ENCODE data around the gene MAX. TPM values are rescaled to one million over a fixed set of nuclear protein-coding genes. Genes with fewer than 3 reads are reported as not detected.

MAX gene, protein sequence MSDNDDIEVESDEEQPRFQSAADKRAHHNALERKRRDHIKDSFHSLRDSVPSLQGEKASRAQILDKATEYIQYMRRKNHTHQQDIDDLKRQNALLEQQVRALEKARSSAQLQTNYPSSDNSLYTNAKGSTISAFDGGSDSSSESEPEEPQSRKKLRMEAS
- 10 to 100 TPM; 87.2 to 96.5 TPM for total RNA-seq
- 10 to 100 TPM; 59.9 to 66.9 (median 61.5) TPM for polyA plus RNA-seq (ENCODE audit: insufficient read length in 6 of 6)
- long read RNA-seq, donor 1, transcript MAX-205 (5 exons, 1,546 nt): minor isoform, 21 of 60 reads
- long read RNA-seq, donor 1, transcript MAX-204 (4 exons, 1,973 nt): major isoform, 32 of 60 reads
- long read RNA-seq, donor 1, partial matches to known transcripts: 0 of 60 reads
- long read RNA-seq, donor 1, other reads (novel, unspliced or antisense): 0 of 60 reads
- long read RNA-seq, donor 2, transcript MAX-213 (3 exons, 585 nt): minor isoform, 5 of 44 reads
- long read RNA-seq, donor 2, transcript MAX-204 (4 exons, 1,973 nt): major isoform, 13 of 44 reads
- long read RNA-seq, donor 2, transcript MAX-205 (5 exons, 1,546 nt): major isoform, 13 of 44 reads
- long read RNA-seq, donor 2, partial matches to known transcripts: 5 of 44 reads
- long read RNA-seq, donor 2, other reads (novel, unspliced or antisense): 0 of 44 reads
- long read RNA-seq, donor 3, transcript MAX-204 (4 exons, 1,973 nt): major isoform, 9 of 21 reads
- long read RNA-seq, donor 3, transcript MAX-205 (5 exons, 1,546 nt): minor isoform, 7 of 21 reads
- long read RNA-seq, donor 3, partial matches to known transcripts: 0 of 21 reads
- long read RNA-seq, donor 3, other reads (novel, unspliced or antisense): 0 of 21 reads
- long read RNA-seq, donor 4, partial matches to known transcripts: 0 of 6 reads
- long read RNA-seq, donor 4, other reads (novel, unspliced or antisense): 5 of 6 reads
- long read RNA-seq, donor 5, transcript MAX-205 (5 exons, 1,546 nt): minor isoform, 9 of 26 reads
- long read RNA-seq, donor 5, transcript MAX-204 (4 exons, 1,973 nt): major isoform, 11 of 26 reads
- long read RNA-seq, donor 5, partial matches to known transcripts: 0 of 26 reads
- long read RNA-seq, donor 5, other reads (novel, unspliced or antisense): 0 of 26 reads
- long read RNA-seq, donor 6, transcript MAX-205 (5 exons, 1,546 nt): minor isoform, 6 of 25 reads
- long read RNA-seq, donor 6, transcript MAX-204 (4 exons, 1,973 nt): major isoform, 13 of 25 reads
- long read RNA-seq, donor 6, partial matches to known transcripts: 0 of 25 reads
- long read RNA-seq, donor 6, other reads (novel, unspliced or antisense): 0 of 25 reads
- long read RNA-seq, donor 7, transcript MAX-204 (4 exons, 1,973 nt): major isoform, 6 of 14 reads
- long read RNA-seq, donor 7, partial matches to known transcripts: 0 of 14 reads
- long read RNA-seq, donor 7, other reads (novel, unspliced or antisense): 0 of 14 reads
- long read RNA-seq, donor 8, transcript MAX-204 (4 exons, 1,973 nt): major isoform, 18 of 34 reads
- long read RNA-seq, donor 8, transcript MAX-205 (5 exons, 1,546 nt): minor isoform, 11 of 34 reads
- long read RNA-seq, donor 8, transcript MAX-202 (4 exons, 3,155 nt): minor isoform, 5 of 34 reads
- long read RNA-seq, donor 8, partial matches to known transcripts: 0 of 34 reads
- long read RNA-seq, donor 8, other reads (novel, unspliced or antisense): 0 of 34 reads
- long read RNA-seq, donor 9: 0 reads
- long read RNA-seq, donor 10, partial matches to known transcripts: 0 of 3 reads
- long read RNA-seq, donor 10, other reads (novel, unspliced or antisense): 2 of 3 reads
- long read RNA-seq, donor 11, transcript MAX-204 (4 exons, 1,973 nt): major isoform, 18 of 40 reads
- long read RNA-seq, donor 11, transcript MAX-205 (5 exons, 1,546 nt): minor isoform, 14 of 40 reads
- long read RNA-seq, donor 11, partial matches to known transcripts: 0 of 40 reads
- long read RNA-seq, donor 11, other reads (novel, unspliced or antisense): 0 of 40 reads
- long read RNA-seq, donor 12, transcript MAX-204 (4 exons, 1,973 nt): minor isoform, 8 of 26 reads
- long read RNA-seq, donor 12, transcript MAX-205 (5 exons, 1,546 nt): major isoform, 15 of 26 reads
- long read RNA-seq, donor 12, partial matches to known transcripts: 0 of 26 reads
- long read RNA-seq, donor 12, other reads (novel, unspliced or antisense): 0 of 26 reads

DNA sequence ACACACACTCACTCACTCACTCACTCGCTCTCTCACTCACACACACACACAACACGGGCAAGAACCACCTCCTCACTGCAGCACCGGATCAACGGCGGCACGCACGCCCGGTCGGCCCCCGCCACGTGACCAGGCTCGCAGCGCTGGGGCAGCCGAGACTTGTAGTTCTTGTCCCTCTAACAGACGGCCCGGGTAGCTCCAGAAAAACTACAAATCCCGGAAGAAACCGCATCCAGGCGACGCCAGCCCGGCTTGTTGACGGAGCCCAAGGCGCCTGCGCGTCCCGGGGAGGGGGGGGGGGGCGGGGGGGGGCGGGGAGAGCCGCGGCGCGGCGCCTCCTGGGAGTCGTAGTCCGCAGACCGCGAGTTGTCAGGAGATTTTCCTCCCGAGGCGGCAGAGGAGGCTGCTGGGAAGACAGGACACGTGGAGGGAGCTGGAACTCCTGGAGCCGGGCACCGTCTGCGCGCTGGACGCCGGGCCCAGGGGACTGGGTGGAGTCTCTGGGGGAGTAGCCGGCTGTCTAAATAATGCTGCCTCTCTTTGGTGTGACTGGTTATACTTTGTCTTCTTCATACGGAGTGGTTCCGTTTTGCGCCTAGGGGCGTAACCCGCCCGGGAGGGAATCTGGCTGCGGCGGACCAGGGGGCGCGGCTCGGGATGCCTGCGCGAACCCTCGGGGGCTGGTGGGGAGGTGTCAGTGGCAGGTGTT is at the start of gene MAX:
Gene MAX (minus strand): TSS at position 77 of the 709 bp plus-strand sequence. CDS start 178 bp downstream, outside the sequence.
- H3K4me1 ChIP-seq: peaks cover 19 to 42% of the 10 kb centered on the region in 2 donors
- no peaks in the 10 kb centered on the region for H3K9me3 ChIP-seq
- intact Hi-C loops (cut with DNase I): no loop called here
- H3K36me3 ChIP-seq: peaks cover 0 to 11% of the 10 kb centered on the region in 2 donors
- H3K4me3 ChIP-seq: peak within 1 kb of the TSS; percentile 83 to 97
- ATAC-seq (peak; percentile 95), DNase-seq (peak; percentile 93 to 100 (median 98))
- H3K27ac ChIP-seq: peak within 1 kb of the TSS; percentile 91 to 98
- TF ChIP-seq, protein P1, sequence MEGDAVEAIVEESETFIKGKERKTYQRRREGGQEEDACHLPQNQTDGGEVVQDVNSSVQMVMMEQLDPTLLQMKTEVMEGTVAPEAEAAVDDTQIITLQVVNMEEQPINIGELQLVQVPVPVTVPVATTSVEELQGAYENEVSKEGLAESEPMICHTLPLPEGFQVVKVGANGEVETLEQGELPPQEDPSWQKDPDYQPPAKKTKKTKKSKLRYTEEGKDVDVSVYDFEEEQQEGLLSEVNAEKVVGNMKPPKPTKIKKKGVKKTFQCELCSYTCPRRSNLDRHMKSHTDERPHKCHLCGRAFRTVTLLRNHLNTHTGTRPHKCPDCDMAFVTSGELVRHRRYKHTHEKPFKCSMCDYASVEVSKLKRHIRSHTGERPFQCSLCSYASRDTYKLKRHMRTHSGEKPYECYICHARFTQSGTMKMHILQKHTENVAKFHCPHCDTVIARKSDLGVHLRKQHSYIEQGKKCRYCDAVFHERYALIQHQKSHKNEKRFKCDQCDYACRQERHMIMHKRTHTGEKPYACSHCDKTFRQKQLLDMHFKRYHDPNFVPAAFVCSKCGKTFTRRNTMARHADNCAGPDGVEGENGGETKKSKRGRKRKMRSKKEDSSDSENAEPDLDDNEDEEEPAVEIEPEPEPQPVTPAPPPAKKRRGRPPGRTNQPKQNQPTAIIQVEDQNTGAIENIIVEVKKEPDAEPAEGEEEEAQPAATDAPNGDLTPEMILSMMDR (IDR thresholded peaks at IDR 0.05): no peak
- H3K27me3 ChIP-seq: no peaks in the 10 kb centered on the region

DNA sequence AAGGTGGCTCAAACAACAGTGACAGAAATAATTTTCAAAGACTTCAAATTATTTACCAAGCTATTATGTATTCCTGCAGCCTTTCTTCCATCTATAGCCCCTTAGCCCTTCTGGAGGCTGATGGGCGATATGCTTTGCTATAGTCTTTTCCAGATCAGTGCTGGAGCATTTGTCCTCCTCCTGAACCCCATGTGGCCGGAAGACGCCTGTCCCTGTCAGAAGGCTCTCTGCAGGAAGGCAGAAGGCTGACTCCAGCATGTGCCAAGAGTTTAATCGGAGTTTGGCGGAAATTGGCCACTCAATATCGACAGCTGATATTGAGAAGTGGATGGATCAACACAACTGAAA is 49.3 kb upstream of the MAX start:
- no peaks in the 10 kb centered on the region for H3K36me3 ChIP-seq
- no peaks in the 10 kb centered on the region for H3K27me3 ChIP-seq
- no peak overlapping the region for H3K4me3 ChIP-seq
- no peak overlapping the region for H3K27ac ChIP-seq
- peaks cover 0 to 12% of the 10 kb centered on the region in 2 donors for H3K4me1 ChIP-seq
- TF ChIP-seq, protein P1 (IDR thresholded peaks at IDR 0.05): no peak
- ATAC-seq (no peak), DNase-seq (no peak)
- intact Hi-C loops (cut with DNase I): no loop called here
- H3K9me3 ChIP-seq: no peaks in the 10 kb centered on the region

DNA sequence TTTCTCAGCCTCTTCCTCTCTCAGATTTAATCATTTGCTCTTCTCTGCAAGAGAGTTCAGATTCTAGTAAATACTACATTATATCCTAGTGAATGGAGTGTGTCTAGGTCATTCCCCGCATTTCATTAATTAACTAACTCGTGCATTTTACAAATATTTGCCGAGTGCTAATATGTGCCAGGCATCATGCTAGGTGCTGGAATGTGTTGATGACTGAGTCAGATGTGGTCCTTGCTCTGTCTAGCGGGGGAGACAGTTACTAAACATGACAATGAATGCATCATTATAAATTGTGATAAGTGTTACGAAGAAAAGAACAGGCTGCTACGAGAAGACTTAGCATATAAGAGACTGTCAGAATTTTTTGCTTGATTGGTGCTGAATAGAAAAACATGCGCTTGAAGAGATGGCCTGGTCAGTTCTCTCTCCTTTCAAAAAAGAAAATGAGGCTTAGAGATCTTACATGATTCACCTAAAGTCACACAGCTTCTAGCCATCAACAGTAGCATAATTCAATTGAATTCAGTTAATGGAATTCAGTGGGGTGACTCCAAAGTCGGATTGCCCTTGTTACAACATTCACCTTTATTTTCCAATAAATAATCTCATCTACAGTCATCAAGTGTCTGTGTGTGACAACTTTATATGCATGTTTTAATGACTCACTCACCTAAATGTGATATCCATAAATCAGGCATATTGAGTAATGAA is 48.7 kb upstream of the MAX start:
- H3K9me3 ChIP-seq: no peaks in the 10 kb centered on the region
- intact Hi-C loops (cut with DNase I): no loop called here
- TF ChIP-seq, protein P1 (IDR thresholded peaks at IDR 0.05): no peak
- H3K27ac ChIP-seq: no peak overlapping the region
- H3K4me1 ChIP-seq: peaks cover 0 to 7% of the 10 kb centered on the region in 2 donors
- no peak for DNase-seq
- no peaks in the 10 kb centered on the region for H3K27me3 ChIP-seq
- ATAC-seq: no peak
- no peaks in the 10 kb centered on the region for H3K36me3 ChIP-seq
- no peak overlapping the region for H3K4me3 ChIP-seq
